Epithelial cell of esophagus (primary cell): ENCODE data around the gene PRPH.
"Not testable (repeated sequence)": the region's sequence is repeated elsewhere in the genome, so short reads cannot be mapped to it uniquely, and the experiment has no call there.

Experiments used
- DNase-seq: peaks from one replicate; pipeline ENCODE4 v3.0.0; 2010; ENCODE audit warnings: low read depth
- H3K4me3 ChIP-seq: 2 replicates; pipeline ENCODE4 v1.5.1; 2011; ENCODE audit warnings: mild to moderate bottlenecking, low read length, control low read depth
- CTCF ChIP-seq: IDR thresholded peaks from 2 replicates; pipeline ENCODE4 v1.5.1; 2011; ENCODE audit warnings: low read depth, mild to moderate bottlenecking, low read length, control low read depth, inconsistent platforms; ENCODE audit not compliant: insufficient read depth; ENCODE audit errors: missing control alignments

Gene PRPH

DNA sequence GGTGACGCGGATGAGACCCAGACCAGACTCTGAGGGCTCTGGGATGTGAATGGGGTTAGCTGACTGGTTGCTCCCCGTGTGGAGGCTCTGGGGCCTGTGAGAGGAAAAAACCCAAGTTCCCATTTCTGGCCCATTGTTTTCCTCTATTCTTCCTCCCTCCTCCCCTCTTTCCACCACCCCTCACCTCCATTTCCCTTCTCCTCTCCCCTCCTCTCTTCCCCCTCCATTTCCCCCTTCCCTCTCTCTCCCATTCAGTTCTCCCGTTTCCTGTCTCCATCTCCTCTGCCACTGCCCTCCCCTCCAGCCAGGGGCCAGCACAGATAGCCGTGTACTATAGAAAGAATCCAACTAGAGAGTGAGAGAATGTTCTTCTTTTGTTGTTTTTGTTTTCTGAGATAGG is 12.6 kb upstream of the PRPH start:
- no peak overlapping the region for H3K4me3 ChIP-seq
- DNase-seq = no peak
- TF ChIP-seq CTCF = no peak

DNA sequence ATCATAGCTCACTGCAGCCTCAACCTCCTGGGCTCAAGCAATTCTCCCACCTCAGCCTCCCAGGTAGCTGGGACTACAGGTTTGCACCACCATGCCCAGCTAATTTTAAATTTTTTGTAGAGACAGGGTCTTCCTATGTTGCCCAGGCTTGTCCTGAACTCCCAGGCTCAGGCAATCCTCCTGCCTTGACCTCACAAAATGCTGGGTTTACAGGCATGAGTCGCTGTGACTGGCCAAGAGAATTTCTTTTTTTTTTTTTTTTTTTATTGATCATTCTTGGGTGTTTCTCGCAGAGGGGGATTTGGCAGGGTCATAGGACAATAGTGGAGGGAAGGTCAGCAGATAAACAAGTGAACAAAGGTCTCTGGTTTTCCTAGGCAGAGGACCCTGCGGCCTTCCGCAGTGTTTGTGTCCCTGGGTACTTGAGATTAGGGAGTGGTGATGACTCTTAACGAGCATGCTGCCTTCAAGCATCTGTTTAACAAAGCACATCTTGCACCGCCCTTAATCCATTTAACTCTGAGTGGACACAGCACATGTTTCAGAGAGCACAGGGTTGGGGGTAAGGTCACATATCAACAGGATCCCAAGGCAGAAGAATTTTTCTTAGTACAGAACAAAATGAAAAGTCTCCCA is 12.1 kb upstream of the PRPH start:
- H3K4me3 ChIP-seq, DNase-seq: not testable (repeated sequence)

DNA sequence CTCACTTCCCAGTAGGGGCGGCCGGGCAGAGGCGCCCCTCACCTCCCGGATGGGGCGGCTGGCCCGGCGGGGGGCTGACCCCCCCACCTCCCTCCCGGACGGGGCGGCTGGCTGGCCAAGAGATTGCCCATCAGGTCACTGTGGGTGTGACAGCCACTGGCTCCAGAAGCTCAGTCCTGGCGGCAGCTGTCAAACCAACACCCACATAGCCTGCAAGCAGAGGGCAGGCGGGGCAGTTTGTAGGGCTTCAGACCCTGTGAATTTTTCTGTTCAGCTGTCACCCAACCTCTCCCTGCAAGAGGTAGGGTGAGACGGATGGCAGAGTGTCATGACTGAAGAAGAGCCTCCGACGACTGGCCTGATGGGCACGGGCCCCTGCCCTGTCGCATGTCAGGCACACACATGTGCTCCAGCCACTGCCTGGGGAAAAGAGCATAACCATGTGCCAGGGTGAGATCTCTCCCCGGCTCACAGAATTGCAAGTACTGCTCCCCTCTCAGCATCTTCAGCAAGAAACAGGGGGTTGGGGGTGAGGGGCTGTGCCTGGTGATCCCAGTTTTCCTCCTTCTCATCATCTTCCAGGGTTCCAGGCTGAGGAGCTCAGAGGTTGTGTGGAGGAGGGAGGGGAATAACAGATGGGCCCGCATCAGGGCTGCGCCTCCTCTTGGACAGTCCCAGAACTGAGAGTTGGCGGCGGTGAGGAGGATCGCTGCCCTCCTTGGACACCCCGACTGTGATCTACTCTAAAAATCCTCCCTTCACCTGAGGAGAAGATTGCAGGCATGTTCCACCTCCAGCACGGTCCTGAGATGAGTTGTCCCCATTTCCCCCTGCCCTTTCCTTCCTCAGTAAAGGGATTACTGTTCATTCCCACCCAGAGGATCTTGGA is 11.2 kb upstream of the PRPH start:
- DNase-seq = no peak
- no peak for TF ChIP-seq CTCF
- H3K4me3 ChIP-seq = no peak overlapping the region

DNA sequence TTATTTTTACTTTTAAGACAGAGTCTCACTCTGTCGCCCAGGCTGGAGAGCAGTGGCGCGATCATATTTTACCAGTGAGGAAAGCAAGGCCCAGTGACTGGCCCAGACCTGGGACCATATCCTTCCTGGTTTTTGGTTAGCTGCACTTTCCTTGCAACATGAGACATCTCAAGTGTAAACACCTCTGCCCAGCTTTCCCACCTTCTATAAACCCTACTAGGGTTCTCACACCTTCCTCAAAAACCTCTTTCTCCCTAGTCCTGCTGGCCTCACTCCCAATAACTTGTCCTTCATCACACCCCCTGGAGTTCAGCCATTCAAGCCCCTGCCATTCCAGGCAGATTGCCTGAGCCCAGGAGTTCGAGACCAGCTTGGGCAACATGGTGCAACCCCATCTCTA is 10.3 kb upstream of the PRPH start:
- H3K4me3 ChIP-seq = no peak overlapping the region
- no peak for TF ChIP-seq CTCF
- no peak for DNase-seq

- DNase-seq = no peak
- no peak for TF ChIP-seq CTCF
- H3K4me3 ChIP-seq = no peak overlapping the region
Measured at GRCh38 chr12:49287876-49288275, 7.1 kb upstream of the PRPH start.

GRCh38 chr12:49288412-49288853 is 6.5 kb upstream of the PRPH start:
- peak; percentile 84 for TF ChIP-seq CTCF
- DNase-seq = peak; percentile 67
- H3K4me3 ChIP-seq = no peak overlapping the region

GRCh38 chr12:49288922-49289555 is 5.9 kb upstream of the PRPH start:
- TF ChIP-seq CTCF = no peak
- no peak overlapping the region for H3K4me3 ChIP-seq

More at GRCh38 chr12:49288922-49289555, 5.9 kb upstream of the PRPH start:
- DNase-seq = peak; percentile 84
